MM.1S (cell line): ENCODE measurements around the gene SPCS1.
A peak's percentile ranks its signal among the peaks of the same experiment; 100 is the strongest.

Experiments
- DNase-seq: peaks from one replicate; pipeline ENCODE4 v3.0.0-alpha.2; 2015
- H2AFZ ChIP-seq: fragments of 300-600 bp; sonication (generic); 2 replicates; pipeline ENCODE4 v1.6.0; 2016; ENCODE audit warnings: antibody characterized with exemption, low read length
- H3F3A ChIP-seq: fragments of 300-600 bp; sonication (generic); 2 replicates; pipeline ENCODE4 v1.6.1; 2016; ENCODE audit warnings: mild to moderate bottlenecking, antibody characterized with exemption, low read length, moderate library complexity, mixed read lengths; ENCODE audit not compliant: insufficient read depth
- H3K27ac ChIP-seq: fragments of 300-600 bp; sonication (generic); 2 replicates; pipeline ENCODE4 v1.5.1; 2016; ENCODE audit warnings: mild to moderate bottlenecking, low read length
- H3K27me3 ChIP-seq: fragments of 300-600 bp; sonication (generic); replicated peaks from 2 replicates; pipeline ENCODE4 v1.6.0; 2016; ENCODE audit warnings: low read length; ENCODE audit not compliant: insufficient read depth
- H3K36me3 ChIP-seq: fragments of 300-600 bp; sonication (generic); replicated peaks from 2 replicates; pipeline ENCODE4 v1.6.1; 2016; ENCODE audit warnings: mild to moderate bottlenecking, low read length, mixed read lengths; ENCODE audit not compliant: insufficient read depth
- H3K4me1 ChIP-seq: fragments of 300-600 bp; sonication (generic); 2 replicates; pipeline ENCODE4 v1.6.1; 2016; ENCODE audit warnings: low read length, mixed read lengths
- H3K4me2 ChIP-seq: fragments of 300-600 bp; sonication (generic); 2 replicates; pipeline ENCODE4 v1.6.0; 2016; ENCODE audit warnings: low read depth, low read length
- H3K4me3 ChIP-seq: fragments of 300-600 bp; sonication (generic); 2 replicates; pipeline ENCODE4 v1.5.1; 2016; ENCODE audit warnings: low read length, mixed read lengths
- H3K79me2 ChIP-seq: fragments of 300-600 bp; sonication (generic); 2 replicates; pipeline ENCODE4 v1.6.1; 2016; ENCODE audit warnings: mixed run types, low read length, mixed read lengths
- H3K9ac ChIP-seq: fragments of 300-600 bp; sonication (generic); 2 replicates; pipeline ENCODE4 v1.6.1; 2016; ENCODE audit warnings: low read length, mixed read lengths
- H3K9me2 ChIP-seq: fragments of 300-600 bp; sonication (generic); replicated peaks from 2 replicates; pipeline ENCODE4 v1.6.1; 2016; ENCODE audit warnings: mild to moderate bottlenecking, low read length, mixed read lengths; ENCODE audit not compliant: insufficient read depth
- H3K9me3 ChIP-seq: fragments of 300-600 bp; sonication (generic); replicated peaks from 2 replicates; pipeline ENCODE4 v1.6.1; 2016; ENCODE audit warnings: mild to moderate bottlenecking, low read length, mixed read lengths; ENCODE audit not compliant: insufficient read depth
- H4K20me1 ChIP-seq: fragments of 300-600 bp; sonication (generic); 2 replicates; pipeline ENCODE4 v1.6.1; 2016; ENCODE audit warnings: mild to moderate bottlenecking, low read length, moderate library complexity, mixed read lengths; ENCODE audit not compliant: insufficient read depth
- CTCF ChIP-seq: fragments of 300-600 bp; sonication (generic); IDR thresholded peaks from 2 replicates; pipeline ENCODE4 v1.5.1; 2016; ENCODE audit warnings: antibody characterized with exemption, low read length, mixed read lengths
- EZH2 ChIP-seq: fragments of 300-600 bp; sonication (generic); optimal IDR thresholded peaks from 2 replicates; pipeline ENCODE3; 2017; ENCODE audit warnings: low read depth, mild to moderate bottlenecking, antibody characterized with exemption, low read length, mixed read lengths
- EZH2phosphoT487 ChIP-seq: fragments of 300-600 bp; sonication (generic); IDR thresholded peaks from 2 replicates; pipeline ENCODE4 v1.6.1; 2018; ENCODE audit warnings: antibody characterized with exemption, low read length

SPCS1 gene

GRCh38 chr3:52681596-52681995 lies 24.3 kb upstream of the SPCS1 start:
- Histone ChIP-seq H4K20me1 (no peaks in the 10 kb centered on the region), H3K9me2 (no peaks in the 10 kb centered on the region), H3K27me3 (no peaks in the 10 kb centered on the region), H3K79me2 (peaks cover 83% of the 10 kb centered on the region), H3K4me1 (peaks cover 23% of the 10 kb centered on the region), H2AFZ (no peak overlapping the region), H3K9me3 (no peaks in the 10 kb centered on the region), H3F3A (peaks cover 20% of the 10 kb centered on the region), H3K4me3 (peak overlapping the region; percentile 1; the same call in 1 of the 2 replicates), H3K27ac (peak overlapping the region; percentile 41; the same call in 1 of the 2 replicates), H3K36me3 (peaks cover 12% of the 10 kb centered on the region; the same call in 1 of the 2 replicates), H3K9ac (peak overlapping the region; percentile 8; the same call in 1 of the 2 replicates), H3K4me2 (peak overlapping the region; percentile 51)
- DNase-seq: no peak
- TF ChIP-seq CTCF (no peak), EZH2 (no peak), EZH2phosphoT487 (no peak)

- no peaks in the 10 kb centered on the region for H3K27me3 ChIP-seq
- H3F3A ChIP-seq: peaks cover 25% of the 10 kb centered on the region
- H3K9me3 ChIP-seq: no peaks in the 10 kb centered on the region
- H3K4me2 ChIP-seq: peak overlapping the region; percentile 51
- H3K9ac ChIP-seq: peak overlapping the region; percentile 4; the same call in 1 of the 2 replicates
- peak overlapping the region; percentile 41; the same call in 1 of the 2 replicates for H3K27ac ChIP-seq
- no peak for DNase-seq
- H3K79me2 ChIP-seq: peaks cover 85% of the 10 kb centered on the region
- H3K36me3 ChIP-seq: peaks cover 17% of the 10 kb centered on the region; the same call in 1 of the 2 replicates
- H3K4me3 ChIP-seq: peak overlapping the region; percentile 1; the same call in 1 of the 2 replicates
- H2AFZ ChIP-seq: no peak overlapping the region
- no peaks in the 10 kb centered on the region for H3K9me2 ChIP-seq
- peaks cover 26% of the 10 kb centered on the region for H3K4me1 ChIP-seq
- TF ChIP-seq CTCF (peak; percentile 25; the same call in 1 of the 2 replicates), EZH2 (no peak)
- H4K20me1 ChIP-seq: no peaks in the 10 kb centered on the region
Measured at GRCh38 chr3:52682016-52682415, 23.9 kb upstream of the SPCS1 start.

GRCh38 chr3:52683611-52684010 lies 22.3 kb upstream of the SPCS1 start:
- peak overlapping the region; percentile 70; the same call in 1 of the 2 replicates for H3K4me2 ChIP-seq
- peaks cover 42% of the 10 kb centered on the region for H3K4me1 ChIP-seq
- H2AFZ ChIP-seq: no peak overlapping the region
- H3F3A ChIP-seq: peaks cover 41% of the 10 kb centered on the region
- H3K36me3 ChIP-seq: peaks cover 23% of the 10 kb centered on the region
- no peak overlapping the region for H3K4me3 ChIP-seq
- TF ChIP-seq EZH2: no peak
- TF ChIP-seq CTCF: no peak
- TF ChIP-seq EZH2phosphoT487: no peak
- H3K27me3 ChIP-seq: no peaks in the 10 kb centered on the region
- H3K27ac ChIP-seq: no peak overlapping the region
- peaks cover 95% of the 10 kb centered on the region for H3K79me2 ChIP-seq
- no peaks in the 10 kb centered on the region for H3K9me2 ChIP-seq
- no peaks in the 10 kb centered on the region for H4K20me1 ChIP-seq
- no peaks in the 10 kb centered on the region for H3K9me3 ChIP-seq
- H3K9ac ChIP-seq: no peak overlapping the region
- no peak for DNase-seq
